22Rv1 (cell line): ENCODE data around the gene TRIM6.

Experiments
- H3K27ac ChIP-seq: fragments of 450-650 bp; 2 replicates; pipeline ENCODE4 v1.5.1; 2017
- ZFX ChIP-seq: fragments of 450-650 bp; IDR thresholded peaks from 2 replicates; pipeline ENCODE4 v1.6.1; 2017; ENCODE audit warnings: antibody characterized with exemption, borderline replicate concordance
- TF ChIP-seq, protein P1 (sequence below): fragments of 450-650 bp; IDR thresholded peaks from 2 replicates; pipeline ENCODE4 v1.5.1; 2017; ENCODE audit warnings: mild to moderate bottlenecking

Gene TRIM6

DNA sequence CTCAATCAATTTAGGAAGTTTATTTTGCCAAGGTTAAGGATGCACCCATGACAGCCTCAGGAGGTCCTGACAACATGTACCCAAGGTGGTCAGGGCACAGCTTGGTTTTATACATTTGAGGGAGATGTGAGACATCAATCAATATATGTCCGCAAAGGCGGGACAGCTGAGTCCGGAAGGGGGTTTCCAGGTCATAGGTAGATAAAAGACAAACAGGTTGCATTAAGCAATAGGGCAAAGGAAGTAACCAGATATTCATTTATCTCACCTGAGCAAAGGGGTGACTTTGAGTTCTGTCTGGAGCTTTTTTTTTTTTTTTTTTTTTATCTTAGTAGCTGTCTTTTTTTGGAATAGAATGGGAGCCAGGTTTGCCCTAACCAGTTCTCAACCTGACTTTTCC lies 26.4 kb downstream of the TRIM6 start:
- H3K27ac ChIP-seq: no peak overlapping the region
- TF ChIP-seq ZFX: no peak
- TF ChIP-seq, protein P1, sequence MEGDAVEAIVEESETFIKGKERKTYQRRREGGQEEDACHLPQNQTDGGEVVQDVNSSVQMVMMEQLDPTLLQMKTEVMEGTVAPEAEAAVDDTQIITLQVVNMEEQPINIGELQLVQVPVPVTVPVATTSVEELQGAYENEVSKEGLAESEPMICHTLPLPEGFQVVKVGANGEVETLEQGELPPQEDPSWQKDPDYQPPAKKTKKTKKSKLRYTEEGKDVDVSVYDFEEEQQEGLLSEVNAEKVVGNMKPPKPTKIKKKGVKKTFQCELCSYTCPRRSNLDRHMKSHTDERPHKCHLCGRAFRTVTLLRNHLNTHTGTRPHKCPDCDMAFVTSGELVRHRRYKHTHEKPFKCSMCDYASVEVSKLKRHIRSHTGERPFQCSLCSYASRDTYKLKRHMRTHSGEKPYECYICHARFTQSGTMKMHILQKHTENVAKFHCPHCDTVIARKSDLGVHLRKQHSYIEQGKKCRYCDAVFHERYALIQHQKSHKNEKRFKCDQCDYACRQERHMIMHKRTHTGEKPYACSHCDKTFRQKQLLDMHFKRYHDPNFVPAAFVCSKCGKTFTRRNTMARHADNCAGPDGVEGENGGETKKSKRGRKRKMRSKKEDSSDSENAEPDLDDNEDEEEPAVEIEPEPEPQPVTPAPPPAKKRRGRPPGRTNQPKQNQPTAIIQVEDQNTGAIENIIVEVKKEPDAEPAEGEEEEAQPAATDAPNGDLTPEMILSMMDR: no peak

DNA sequence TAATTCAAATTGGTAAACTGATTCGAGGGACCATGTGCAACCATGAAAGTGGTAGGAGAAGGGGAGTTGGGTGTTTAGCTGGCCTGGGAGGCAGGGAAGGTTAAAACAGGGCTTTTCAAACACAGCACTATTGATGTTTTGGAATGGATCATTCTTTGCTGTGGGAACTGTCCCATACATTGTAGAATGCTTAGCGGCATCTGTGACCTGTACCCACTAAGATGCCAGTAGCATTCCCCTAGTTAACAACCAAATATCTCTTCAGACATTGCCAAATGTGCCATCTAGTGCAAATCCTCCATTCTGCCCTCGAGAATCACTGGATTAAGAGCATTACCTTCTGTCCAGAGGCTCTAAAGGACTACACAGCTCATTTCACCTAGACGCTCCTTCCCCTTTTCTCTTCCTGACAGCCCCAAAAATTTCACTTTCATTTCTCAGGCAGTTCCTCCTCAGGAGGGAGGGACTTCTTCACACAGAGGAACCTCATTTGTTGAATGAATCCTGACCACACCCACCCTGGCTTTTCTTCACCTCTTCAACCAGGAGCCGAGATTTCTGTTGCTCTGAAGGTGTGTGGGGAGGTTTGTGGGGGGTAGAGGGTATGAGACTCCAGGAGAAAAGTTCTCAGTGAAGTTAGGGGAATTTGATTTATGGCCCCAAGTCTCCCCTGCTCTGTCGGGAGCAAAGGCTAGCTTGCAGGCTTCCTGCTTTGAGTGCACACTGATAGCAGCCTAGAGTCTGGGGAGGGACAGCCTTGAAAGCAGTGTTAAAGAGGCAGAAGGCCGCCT lies 28.2 kb downstream of the TRIM6 start, which contains the start of gene TRIM34:
TRIM34 (plus strand) TSS at position 513 of the 791 bp plus-strand sequence. CDS start 7,331 bp downstream, outside the sequence.
- no peak for TF ChIP-seq ZFX
- TF ChIP-seq, protein P1: no peak
- no peak within 1 kb of the TSS for H3K27ac ChIP-seq

DNA sequence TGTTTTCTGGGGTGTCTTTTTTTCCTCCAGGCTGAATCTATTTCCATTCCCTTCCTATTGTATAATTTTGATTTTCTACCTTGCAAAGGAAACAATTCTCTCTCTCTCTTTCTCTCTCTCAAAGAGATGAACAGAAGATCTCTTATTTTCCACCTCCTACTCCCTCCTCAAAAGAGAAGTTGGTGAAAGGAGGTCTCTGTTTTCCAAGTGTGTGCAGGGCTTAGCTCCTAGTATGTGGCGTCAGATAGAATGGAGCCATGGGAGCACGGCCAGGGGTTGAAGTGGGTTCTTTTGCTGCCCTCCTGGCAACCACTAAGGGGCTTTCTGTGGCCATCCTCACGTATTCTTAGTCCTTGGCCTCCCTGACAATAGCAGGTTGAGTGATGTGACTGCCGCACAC lies 28.8 kb downstream of the TRIM6 start:
- TF ChIP-seq, protein P1: no peak
- TF ChIP-seq ZFX: no peak
- no peak overlapping the region for H3K27ac ChIP-seq

DNA sequence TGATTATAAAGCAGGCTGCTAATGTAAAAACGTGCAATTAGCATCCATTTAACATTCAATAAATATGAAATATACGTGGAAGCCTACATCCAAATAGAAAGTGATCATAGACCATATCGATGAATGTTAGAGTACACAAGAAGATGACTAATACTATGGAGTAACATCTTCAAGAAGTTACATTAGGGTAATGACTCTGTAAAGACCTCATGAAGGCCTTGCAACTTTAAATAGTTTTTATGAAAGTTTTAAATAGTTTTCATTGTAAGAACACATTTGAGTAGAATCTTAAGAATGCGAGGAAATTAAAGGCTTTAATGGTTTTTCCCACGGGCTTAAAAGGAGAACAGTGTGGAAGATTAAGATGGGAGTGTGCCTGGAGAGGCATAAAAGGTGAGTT lies 29.8 kb downstream of the TRIM6 start:
- TF ChIP-seq, protein P1: no peak
- no peak for TF ChIP-seq ZFX
- no peak overlapping the region for H3K27ac ChIP-seq

DNA sequence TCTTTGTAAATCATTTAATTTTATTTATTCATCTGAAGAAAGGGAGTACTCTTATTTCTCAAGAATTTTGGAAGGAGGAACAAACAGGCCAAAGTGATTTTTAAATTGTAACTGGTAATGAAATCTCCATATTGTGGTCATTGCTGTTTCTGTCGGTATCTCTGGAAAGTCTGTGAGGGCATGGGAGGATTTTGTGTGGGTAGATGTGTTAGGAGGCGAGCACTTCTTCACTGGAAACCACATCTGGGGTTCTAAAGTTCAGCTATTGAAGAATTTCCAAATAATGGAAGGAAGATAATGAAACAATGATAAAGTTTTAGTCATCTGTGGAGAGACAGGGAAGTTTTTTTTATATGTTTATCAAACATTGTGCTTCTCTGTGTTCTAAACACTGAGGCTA lies 35.0 kb downstream of the TRIM6 start:
- no peak overlapping the region for H3K27ac ChIP-seq
- no peak for TF ChIP-seq ZFX
- TF ChIP-seq, protein P1: no peak

DNA sequence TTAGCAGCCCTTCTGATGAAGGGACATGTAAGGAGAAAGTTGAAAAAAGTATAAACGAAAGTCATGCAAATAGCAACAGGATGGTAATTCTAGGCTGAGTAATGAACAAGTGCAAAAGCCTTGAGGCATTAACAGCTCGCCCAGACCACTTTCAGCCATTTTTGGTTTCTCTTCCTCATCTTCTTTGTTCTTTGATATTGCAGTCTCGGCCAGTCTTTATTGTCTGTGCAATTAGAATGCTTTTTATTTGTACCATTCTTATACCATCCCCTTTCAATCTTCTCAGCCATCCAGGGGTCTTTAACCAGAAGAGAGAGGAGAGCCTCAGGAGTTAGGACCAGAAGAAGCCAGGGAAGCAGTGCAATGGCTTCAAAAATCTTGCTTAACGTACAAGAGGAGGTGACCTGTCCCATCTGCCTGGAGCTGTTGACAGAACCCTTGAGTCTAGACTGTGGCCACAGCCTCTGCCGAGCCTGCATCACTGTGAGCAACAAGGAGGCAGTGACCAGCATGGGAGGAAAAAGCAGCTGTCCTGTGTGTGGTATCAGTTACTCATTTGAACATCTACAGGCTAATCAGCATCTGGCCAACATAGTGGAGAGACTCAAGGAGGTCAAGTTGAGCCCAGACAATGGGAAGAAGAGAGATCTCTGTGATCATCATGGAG lies 35.7 kb downstream of the TRIM6 start:
- H3K27ac ChIP-seq: no peak overlapping the region
- TF ChIP-seq ZFX: no peak
- TF ChIP-seq, protein P1: no peak

DNA sequence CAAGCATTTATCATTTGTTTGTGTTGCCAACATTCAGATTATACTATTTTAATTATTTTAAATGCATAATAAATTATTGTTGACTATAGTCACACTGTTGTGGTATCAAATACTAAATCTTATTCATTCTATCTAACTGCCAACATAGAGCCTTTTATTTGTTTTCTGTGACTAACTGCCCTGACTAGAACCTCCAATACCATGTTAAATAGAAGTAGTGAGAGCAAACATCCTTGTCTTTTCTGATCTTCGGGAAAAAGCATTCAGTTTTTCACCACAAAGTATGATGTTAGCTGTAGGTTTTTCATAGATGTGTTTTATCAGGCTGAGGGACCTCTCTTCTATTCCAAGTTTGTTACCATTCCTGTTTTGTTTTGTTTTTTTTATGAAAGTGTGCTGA lies 43.5 kb downstream of the TRIM6 start:
- TF ChIP-seq, protein P1: no peak
- TF ChIP-seq ZFX: no peak
- no peak overlapping the region for H3K27ac ChIP-seq
